SJCRH30 (cell line): ENCODE results near the gene INPP5K. TPM values are rescaled to one million over a fixed set of nuclear protein-coding genes. Genes with fewer than 3 reads are reported as not detected.

Experiments used
- DNase-seq, 2 experiments: peaks; one replicate each; pipeline ENCODE4 v3.0.0-alpha.2; 2015 to 2020
- H3K27ac ChIP-seq: fragments of 250-450 bp; sonication (Bioruptor Pico); 2 replicates; pipeline ENCODE4 v1.5.1; 2020; ENCODE audit warnings: mild to moderate bottlenecking, moderate library complexity
- H3K27me3 ChIP-seq: fragments of 250-450 bp; sonication (Bioruptor Pico); 2 replicates; pipeline ENCODE4 v1.5.1; 2020; ENCODE audit warnings: mild to moderate bottlenecking, moderate library complexity
- H3K36me3 ChIP-seq: fragments of 250-450 bp; sonication (Bioruptor Pico); 2 replicates; pipeline ENCODE4 v1.5.1; 2020; ENCODE audit warnings: mild to moderate bottlenecking, moderate library complexity
- H3K4me1 ChIP-seq: fragments of 250-450 bp; sonication (Bioruptor Pico); 2 replicates; pipeline ENCODE4 v1.5.1; 2020; ENCODE audit warnings: mild to moderate bottlenecking, moderate library complexity
- H3K4me3 ChIP-seq: fragments of 250-450 bp; sonication (Bioruptor Pico); 2 replicates; pipeline ENCODE4 v1.5.1; 2020; ENCODE audit warnings: mild to moderate bottlenecking, moderate library complexity
- H3K9me3 ChIP-seq: fragments of 250-450 bp; sonication (Bioruptor Pico); replicated peaks from 2 replicates; pipeline ENCODE4 v1.5.1; 2020; ENCODE audit warnings: mild to moderate bottlenecking, moderate library complexity
- total RNA-seq: library from RNA; depleted of rRNA; stranded (reverse); fragments of >200 nt; shearing (Covaris generic); gene quantifications from 2 replicates; pipeline ENCODE4 v1.2.3, GENCODE V29; 2014

Gene INPP5K
- total RNA-seq, 1 experiment from 2014 or later: 9.7 TPM

DNA sequence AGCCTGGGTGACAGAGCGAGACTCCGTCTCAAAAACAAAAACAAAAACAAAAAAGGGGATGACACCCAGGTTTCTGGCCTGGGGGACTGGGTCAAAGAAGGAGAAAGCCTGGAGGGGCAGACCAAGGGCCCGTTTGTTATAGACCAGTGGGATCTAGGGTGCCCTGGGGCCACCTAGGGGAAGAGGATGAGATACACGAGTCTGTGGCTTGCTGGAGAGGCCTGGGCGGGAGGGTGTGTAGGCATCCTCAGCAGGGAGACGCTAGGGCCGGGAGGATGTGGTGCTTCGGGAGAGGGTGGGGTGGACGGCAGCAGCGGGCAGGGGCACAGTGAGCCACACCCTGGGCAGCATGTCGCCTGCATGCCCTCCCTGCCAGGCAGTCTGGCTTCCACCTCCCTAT lies 43.2 kb downstream of the INPP5K start:
- no peak overlapping the region for H3K4me3 ChIP-seq
- H3K4me1 ChIP-seq: no peaks in the 10 kb centered on the region
- DNase-seq: no peak
- no peaks in the 10 kb centered on the region for H3K27me3 ChIP-seq
- H3K36me3 ChIP-seq: no peaks in the 10 kb centered on the region
- no peaks in the 10 kb centered on the region for H3K9me3 ChIP-seq
- no peak overlapping the region for H3K27ac ChIP-seq

DNA sequence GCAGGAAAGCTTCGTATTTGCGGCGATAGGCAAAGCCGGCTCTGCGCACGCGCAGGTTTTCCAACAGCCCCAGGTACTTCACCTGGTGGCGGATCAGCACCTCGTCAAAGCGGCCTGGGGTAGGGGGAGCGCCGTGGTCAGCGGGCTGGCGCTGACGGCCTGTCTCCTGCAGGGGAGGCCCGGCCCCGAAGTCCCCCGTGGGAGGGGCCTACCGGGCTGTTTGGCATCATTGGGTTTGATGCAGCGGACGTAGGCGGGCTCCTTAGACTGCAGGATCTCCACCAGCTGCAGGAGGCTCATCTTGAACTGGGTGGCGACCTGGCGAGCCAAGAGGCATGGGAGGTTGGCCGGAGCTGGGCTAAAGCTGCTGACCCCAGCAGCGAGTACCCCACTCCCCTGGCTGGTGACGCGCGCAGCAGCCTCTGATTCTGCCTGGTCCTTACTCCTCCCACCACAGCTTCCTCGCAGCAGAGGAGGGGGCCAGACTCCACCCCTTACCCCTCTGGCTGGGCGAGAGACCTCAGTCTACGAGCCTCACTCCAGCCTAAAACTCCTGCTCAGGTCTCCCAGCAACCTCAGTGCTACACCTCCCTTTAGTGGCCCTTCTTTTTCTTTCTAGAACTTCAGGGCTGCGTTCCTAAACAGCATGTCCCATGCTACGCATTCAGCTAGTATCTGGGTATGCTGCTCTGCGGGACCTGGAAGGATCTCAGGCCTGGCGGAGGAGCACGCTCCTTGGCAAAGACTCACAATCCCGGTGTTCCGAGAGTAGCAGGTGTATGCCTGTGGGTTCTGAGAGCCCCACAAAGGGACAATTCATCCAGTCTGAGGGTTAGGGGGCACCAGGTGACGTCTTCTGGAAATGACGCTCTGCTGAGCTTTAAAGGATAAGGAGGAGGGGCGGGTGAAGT lies 44.2 kb downstream of the INPP5K start:
- Histone ChIP-seq H3K4me1 (no peaks in the 10 kb centered on the region), H3K27ac (no peak overlapping the region), H3K36me3 (no peaks in the 10 kb centered on the region), H3K4me3 (no peak overlapping the region), H3K27me3 (no peaks in the 10 kb centered on the region), H3K9me3 (no peaks in the 10 kb centered on the region)
- no peak for DNase-seq

DNA sequence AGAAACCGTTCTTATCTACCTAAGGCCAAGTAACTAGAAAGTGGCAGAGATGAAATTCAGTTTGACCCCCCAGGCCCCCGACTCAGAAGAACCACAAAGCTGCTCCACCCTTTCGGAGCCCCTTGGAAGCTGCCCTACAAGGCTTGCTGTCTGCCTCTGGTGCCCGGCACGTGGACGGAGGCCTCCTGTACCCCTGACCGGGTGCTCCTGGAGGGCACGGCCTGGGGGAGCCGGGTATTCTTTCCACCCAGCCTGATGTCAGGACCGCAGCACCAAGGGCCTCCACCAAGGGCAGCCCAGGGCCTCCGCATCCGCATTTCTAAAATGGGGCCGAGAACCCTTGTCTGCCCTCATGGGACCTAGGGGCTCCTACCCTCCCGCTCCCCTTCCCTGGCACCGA lies 44.9 kb downstream of the INPP5K start:
- H3K9me3 ChIP-seq: no peaks in the 10 kb centered on the region
- no peaks in the 10 kb centered on the region for H3K27me3 ChIP-seq
- H3K36me3 ChIP-seq: no peaks in the 10 kb centered on the region
- no peaks in the 10 kb centered on the region for H3K4me1 ChIP-seq
- H3K4me3 ChIP-seq: no peak overlapping the region
- H3K27ac ChIP-seq: no peak overlapping the region
- DNase-seq: no peak

DNA sequence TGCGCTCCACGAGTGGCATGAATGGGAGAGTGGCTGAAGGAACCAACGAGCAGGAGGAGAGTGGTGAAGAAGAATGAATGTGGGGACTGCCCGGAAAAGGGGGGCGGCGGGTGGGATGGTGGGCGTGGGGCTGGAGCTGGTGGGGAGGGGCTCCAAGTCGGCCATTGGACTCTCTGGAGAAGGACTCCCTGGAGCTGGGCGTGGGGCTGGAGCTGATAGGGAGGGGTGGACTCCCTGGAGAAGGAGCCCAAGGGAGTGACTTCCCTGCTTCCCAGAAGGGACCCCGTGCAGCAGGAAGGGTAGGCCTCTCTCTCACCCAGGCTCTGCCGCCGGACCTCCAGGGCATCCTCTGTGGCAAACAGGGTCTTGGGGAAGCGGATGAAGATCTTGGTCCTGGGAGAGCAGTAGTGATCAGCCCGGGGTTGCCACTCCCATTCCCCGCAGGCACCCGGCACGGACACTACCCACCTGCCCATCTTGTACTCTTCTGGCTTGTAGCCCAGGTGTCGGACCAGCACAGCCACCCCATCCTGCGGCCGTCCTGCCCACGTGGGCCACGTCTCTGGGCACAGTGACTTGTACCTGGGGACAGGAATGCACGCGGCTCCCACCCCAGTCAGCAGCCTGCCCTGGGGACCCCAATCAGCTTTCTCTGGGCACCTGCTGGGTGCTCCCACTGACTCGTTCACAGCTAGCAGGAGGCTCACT lies 45.5 kb downstream of the INPP5K start:
- H3K27ac ChIP-seq: no peak overlapping the region
- H3K27me3 ChIP-seq: no peaks in the 10 kb centered on the region
- H3K4me3 ChIP-seq: no peak overlapping the region
- DNase-seq: no peak
- H3K36me3 ChIP-seq: no peaks in the 10 kb centered on the region
- H3K4me1 ChIP-seq: no peaks in the 10 kb centered on the region
- no peaks in the 10 kb centered on the region for H3K9me3 ChIP-seq

DNA sequence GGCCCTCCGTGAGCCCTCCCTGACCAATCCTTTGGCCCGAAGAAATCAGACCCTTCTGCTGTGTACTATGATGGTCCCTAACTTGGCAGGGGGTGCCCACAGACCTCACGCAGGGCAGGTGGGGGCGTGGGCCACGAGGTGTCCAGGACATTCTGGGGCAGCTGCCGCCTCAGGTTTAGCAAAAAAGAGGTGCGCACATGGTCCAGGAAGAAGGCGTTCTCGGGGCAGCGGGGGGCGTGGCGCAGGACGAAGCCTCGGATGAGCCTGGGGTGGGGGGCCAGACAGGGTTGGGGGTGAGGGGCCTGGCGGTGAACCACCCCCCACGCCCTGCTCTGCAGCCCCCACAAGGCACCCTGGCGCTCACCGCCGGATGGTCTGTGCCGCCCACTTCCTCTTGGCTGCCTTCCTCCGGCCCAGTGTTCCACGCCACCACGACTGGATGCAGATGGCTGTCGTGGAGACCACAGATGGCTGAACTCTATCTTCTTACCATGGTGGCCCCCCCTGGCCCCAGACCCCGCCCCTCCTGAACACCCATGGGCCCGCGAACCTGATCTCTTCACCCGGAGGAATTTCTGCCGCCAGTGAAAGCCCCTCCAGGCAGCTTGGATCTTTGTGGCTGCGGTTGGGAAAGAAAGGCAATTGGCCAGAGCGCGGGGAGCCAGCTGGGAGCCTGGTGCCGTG lies 46.2 kb downstream of the INPP5K start:
- Histone ChIP-seq H3K4me3 (no peak overlapping the region), H3K27ac (no peak overlapping the region), H3K9me3 (no peaks in the 10 kb centered on the region), H3K36me3 (no peaks in the 10 kb centered on the region), H3K27me3 (no peaks in the 10 kb centered on the region), H3K4me1 (no peaks in the 10 kb centered on the region)
- no peak for DNase-seq

DNA sequence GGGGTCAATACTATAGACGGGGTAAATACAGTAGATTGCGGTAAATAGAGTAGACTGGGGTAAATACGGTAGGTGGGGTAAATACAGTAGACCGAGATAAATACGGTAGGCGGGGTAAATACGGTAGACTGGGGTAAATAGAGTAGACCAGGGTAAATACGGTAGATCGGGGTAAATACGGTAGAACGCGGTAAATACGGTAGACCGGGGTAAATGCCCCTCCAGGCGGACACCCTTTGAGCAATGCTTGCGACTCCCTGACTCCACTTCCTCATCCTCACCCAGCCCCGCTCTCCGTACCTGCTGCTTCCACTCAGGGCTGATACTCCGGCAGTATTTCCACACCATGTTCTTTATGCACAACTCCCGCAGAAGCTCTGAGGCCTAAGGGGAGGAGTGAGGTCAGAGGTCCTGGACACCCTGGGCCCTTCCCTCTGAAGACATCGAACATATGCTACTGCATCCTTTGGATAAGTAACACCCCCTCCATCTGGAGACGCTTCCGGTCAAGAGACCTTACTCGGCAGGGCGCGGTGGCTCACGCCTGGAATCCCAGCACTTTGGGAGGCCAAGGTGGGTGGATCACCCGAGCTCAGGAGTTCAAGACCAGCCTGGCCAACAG lies 47.1 kb downstream of the INPP5K start:
- Histone ChIP-seq H3K27ac (no peak overlapping the region), H3K4me1 (no peaks in the 10 kb centered on the region), H3K9me3 (no peaks in the 10 kb centered on the region), H3K27me3 (no peaks in the 10 kb centered on the region), H3K36me3 (no peaks in the 10 kb centered on the region), H3K4me3 (no peak overlapping the region)
- DNase-seq: no peak

DNA sequence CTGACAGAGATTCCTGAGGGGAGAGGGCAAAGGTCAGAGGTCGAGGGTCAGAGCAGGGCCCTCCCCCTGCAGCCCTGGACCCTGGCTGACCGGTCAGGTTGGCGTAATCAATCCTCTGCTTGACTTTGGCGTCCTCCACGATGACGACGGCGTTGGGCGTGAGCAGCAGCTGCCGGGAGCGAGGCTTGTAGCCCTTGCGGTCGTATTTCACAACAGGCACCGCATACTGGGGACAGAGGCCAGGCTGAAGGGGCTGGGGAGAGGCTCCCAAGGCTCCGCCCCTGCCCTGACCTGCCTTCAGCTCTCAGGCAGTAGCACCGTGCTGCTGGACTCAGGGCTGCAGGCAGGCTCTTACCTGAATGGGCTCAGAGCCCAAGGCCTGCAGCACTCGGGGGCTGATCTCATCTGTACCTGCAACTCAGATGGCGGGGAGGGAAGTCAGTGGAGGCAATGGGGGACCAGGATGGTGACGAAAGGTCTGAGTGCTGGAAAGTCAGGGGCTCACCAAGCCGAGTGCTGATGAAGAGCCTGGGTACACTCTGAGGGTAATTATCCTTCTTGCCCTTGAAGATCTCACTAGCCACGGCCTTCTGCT lies 48.4 kb downstream of the INPP5K start:
- Histone ChIP-seq H3K9me3 (no peaks in the 10 kb centered on the region), H3K4me3 (no peak overlapping the region), H3K27me3 (no peaks in the 10 kb centered on the region), H3K4me1 (no peaks in the 10 kb centered on the region), H3K27ac (no peak overlapping the region), H3K36me3 (no peaks in the 10 kb centered on the region)
- no peak for DNase-seq

DNA sequence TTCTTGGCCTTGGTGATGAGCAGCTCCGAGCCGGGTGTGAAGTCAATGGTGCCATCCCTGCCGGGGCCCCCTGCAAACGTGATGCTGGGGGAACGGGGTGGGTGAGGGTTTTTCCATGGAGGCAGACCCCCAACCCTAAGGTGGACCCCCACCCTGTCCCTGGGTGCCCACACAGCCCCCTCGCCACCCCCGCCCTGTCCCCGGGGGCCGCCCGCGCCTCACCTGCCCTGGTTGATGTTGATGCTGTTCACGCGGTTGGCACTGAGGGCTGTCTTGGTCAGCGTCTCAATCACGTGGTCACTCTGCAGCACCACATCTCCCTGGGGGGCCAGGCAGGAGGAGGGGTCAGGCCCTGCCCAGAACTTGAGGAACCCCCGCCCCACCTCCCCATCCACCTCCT lies 49.2 kb downstream of the INPP5K start:
- H3K4me3 ChIP-seq: no peak overlapping the region
- H3K4me1 ChIP-seq: no peaks in the 10 kb centered on the region
- no peaks in the 10 kb centered on the region for H3K27me3 ChIP-seq
- DNase-seq: no peak
- H3K27ac ChIP-seq: no peak overlapping the region
- H3K36me3 ChIP-seq: no peaks in the 10 kb centered on the region
- no peaks in the 10 kb centered on the region for H3K9me3 ChIP-seq

DNA sequence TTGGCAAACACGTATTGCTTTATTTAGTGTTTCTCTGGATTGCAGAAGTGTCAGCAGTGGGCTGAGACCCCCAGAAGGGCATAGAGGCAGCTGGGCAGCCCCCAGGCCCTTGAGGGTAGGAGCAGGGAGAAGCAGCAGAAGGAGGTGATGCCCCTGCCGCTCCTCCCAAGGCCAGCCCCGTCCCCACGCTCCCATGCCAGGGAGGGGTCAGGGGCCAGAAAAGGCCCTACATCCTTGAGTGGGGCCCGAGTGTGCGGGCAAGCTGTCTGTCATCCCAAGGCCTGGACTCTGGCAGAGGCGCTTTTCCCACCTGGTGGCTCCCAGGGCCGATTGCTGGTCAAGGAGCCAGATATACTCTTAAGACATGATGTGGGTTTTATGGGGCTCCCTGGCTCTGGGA lies 52.2 kb downstream of the INPP5K start:
- no peaks in the 10 kb centered on the region for H3K4me1 ChIP-seq
- no peaks in the 10 kb centered on the region for H3K27me3 ChIP-seq
- H3K27ac ChIP-seq: no peak overlapping the region
- no peaks in the 10 kb centered on the region for H3K9me3 ChIP-seq
- no peak for DNase-seq
- no peak overlapping the region for H3K4me3 ChIP-seq
- H3K36me3 ChIP-seq: no peaks in the 10 kb centered on the region

DNA sequence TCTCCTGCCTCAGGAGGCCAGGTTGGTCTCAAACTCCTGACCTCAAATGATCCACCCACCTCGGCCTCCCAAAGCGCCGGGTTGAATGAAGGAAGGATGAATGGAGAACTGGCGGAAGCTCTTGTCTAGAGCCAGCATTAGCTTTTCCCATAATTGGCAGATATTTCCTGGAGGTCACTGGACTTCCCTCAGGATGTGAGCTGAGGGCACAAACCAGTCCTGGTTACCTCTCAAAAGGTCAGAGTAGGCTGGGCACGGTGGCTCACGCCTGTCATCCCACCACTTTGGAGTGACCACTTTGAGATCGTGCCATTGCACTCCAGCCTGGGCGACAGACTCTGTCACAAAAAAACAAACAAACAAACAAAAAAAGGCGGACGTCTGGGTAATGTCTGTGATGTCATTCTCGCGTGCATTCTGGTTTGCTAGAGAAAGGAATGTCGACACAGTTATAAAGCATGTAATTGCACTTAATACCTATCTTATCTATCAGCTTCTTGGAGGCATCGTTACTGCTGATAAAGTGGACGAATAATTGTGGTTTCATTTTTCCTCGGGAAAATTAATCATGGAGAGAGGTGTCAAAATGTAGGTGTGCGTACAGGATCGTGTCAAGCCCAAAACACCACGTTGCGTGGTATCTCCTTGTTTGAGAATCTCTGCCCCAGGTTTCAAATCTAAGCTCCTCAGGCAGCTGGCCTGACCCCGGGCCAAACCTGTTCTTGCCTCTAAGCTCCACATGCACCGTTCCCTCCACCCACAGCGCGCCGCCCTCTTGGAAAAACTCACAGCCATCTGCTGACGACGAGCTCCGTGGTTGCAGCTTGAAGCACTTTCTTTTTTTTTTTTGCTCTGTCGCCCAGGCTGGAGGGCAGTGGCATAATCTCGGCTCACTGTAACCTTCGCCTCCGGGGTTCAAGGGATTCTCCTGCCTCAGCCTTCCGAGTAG lies 54.0 kb downstream of the INPP5K start:
- no peak overlapping the region for H3K4me3 ChIP-seq

DNA sequence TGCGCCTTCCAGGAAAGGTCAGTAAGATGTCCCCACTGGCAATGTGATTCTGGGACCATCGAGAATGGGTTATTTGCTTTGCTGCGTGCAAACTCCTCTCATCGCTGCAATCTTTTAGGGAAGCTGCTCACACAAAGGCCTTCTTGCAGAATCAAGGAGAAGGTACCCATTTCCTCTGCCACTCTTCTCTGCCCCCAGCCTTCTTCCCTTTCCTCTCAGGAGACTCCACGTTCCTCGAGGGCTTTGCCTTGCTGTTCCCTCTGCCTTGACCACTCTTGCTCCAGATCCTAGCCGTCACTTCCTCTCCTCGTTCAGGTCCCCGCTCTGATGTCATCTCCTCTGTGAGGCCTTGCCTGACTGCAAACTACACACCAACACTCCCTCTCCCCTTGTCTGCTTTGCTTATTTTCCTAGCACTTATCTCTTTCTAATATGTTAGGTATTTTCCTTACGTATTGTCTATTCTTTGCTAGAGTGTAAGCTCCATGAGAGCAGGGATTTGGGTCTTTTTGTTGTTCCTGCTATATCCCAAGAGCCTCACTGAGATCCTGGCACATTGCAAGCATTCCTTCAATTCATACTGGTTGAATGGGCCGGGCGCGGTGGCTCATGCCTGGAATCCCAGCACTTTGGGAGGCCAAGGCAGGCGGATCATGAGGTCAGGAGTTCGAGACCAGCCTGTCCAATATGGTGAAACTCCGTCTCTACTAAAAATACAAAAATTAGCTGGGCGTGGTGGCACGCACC lies 55.0 kb downstream of the INPP5K start:
- Histone ChIP-seq H3K4me1 (no peaks in the 10 kb centered on the region), H3K27ac (no peak overlapping the region), H3K27me3 (no peaks in the 10 kb centered on the region), H3K9me3 (no peaks in the 10 kb centered on the region), H3K4me3 (no peak overlapping the region), H3K36me3 (no peaks in the 10 kb centered on the region)
- DNase-seq: no peak

More for the DNA sequence above, 54.0 kb downstream of the INPP5K start:
- H3K27me3 ChIP-seq: no peaks in the 10 kb centered on the region
- no peak overlapping the region for H3K27ac ChIP-seq
- no peak for DNase-seq
- no peaks in the 10 kb centered on the region for H3K36me3 ChIP-seq
- H3K4me1 ChIP-seq: no peaks in the 10 kb centered on the region
- no peaks in the 10 kb centered on the region for H3K9me3 ChIP-seq

DNA sequence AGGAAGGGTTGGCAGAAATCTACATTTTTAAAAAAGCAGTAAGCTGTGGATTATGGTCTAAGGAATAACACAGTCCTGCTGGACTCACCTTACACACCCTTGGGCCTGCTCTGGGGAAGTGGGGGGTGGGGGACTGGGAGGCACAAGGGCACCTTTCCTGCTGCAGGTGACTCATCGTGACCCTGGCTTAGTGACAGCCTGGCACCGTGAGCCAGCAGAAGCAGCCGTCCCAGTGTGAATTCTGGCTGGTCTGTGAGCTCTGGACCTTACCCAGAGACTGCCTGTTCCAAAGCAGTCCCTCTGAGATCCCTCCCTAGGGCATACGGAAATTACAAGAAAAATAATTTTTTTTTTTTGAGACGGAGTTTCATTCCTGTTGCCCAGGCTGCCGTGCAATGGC lies 56.2 kb downstream of the INPP5K start:
- H3K4me1 ChIP-seq: no peaks in the 10 kb centered on the region
- no peak for DNase-seq
- no peak overlapping the region for H3K4me3 ChIP-seq
- H3K27ac ChIP-seq: no peak overlapping the region
- H3K9me3 ChIP-seq: no peaks in the 10 kb centered on the region
- no peaks in the 10 kb centered on the region for H3K27me3 ChIP-seq
- no peaks in the 10 kb centered on the region for H3K36me3 ChIP-seq
